B cell (primary cell): ENCODE data around the gene ZBTB21.

Experiments
- EZH2 ChIP-seq: IDR thresholded peaks from 2 replicates; pipeline ENCODE4 v1.6.1; 2012; ENCODE audit warnings: borderline replicate concordance, low read depth, mild to moderate bottlenecking, moderate library complexity, low read length; ENCODE audit not compliant: insufficient read depth, poor library complexity, severe bottlenecking
- TF ChIP-seq, protein P1 (sequence below): fragments of 200-600 bp; IDR thresholded peaks from one replicate; pipeline ENCODE4 v1.8.0; 2022; ENCODE audit warnings: antibody characterized with exemption, mild to moderate bottlenecking

DNA sequence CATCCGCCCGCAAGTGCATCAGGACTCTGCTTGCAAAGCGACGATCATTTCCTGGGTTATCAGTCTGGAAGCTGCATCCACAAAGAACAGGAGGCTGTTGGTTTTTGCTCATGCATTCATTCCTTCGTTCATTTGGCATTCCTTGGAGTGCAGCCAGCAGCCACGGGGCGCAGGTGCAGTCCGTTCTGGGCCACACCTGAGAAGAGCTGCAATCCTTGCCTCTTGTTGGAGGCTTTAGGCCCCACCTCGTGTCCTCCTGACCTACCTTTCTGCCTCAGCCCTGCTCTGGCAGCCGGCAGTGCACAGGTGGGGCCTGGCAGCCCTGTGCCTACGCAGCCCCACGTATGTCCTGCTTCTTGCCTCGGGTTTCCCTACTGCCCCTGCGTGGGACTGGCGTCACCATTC lies 36.7 kb downstream of the ZBTB21 start:
- TF ChIP-seq, protein P1, sequence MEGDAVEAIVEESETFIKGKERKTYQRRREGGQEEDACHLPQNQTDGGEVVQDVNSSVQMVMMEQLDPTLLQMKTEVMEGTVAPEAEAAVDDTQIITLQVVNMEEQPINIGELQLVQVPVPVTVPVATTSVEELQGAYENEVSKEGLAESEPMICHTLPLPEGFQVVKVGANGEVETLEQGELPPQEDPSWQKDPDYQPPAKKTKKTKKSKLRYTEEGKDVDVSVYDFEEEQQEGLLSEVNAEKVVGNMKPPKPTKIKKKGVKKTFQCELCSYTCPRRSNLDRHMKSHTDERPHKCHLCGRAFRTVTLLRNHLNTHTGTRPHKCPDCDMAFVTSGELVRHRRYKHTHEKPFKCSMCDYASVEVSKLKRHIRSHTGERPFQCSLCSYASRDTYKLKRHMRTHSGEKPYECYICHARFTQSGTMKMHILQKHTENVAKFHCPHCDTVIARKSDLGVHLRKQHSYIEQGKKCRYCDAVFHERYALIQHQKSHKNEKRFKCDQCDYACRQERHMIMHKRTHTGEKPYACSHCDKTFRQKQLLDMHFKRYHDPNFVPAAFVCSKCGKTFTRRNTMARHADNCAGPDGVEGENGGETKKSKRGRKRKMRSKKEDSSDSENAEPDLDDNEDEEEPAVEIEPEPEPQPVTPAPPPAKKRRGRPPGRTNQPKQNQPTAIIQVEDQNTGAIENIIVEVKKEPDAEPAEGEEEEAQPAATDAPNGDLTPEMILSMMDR, result no peak
- no peak for TF ChIP-seq EZH2
